Spinal cord (tissue), 10 donors: Measurements from ENCODE around the gene PRKCE. TPM values are rescaled to one million over a fixed set of nuclear protein-coding genes. Genes with fewer than 3 reads are reported as not detected.

Source experiments
- DNase-seq, 6 donors: peaks; one replicate each; pipeline versions ENCODE4 v3.0.0 to v3.0.0-alpha.2; 2013 to 2015; ENCODE audit warnings: low spot score in 6 of 6, low read depth in 4 of 6
- H3K27ac ChIP-seq: one replicate; pipeline ENCODE4 v1.5.1; 2013; ENCODE audit warnings: low read depth, low read length, control low read depth
- H3K27me3 ChIP-seq: one replicate; pipeline ENCODE4 v1.6.1; 2013; ENCODE audit warnings: low read length; ENCODE audit not compliant: control insufficient read depth, insufficient read depth
- H3K36me3 ChIP-seq: one replicate; pipeline ENCODE4 v1.6.1; 2013; ENCODE audit warnings: low read length; ENCODE audit not compliant: control insufficient read depth, insufficient read depth
- H3K4me1 ChIP-seq: one replicate; pipeline ENCODE4 v1.6.1; 2013; ENCODE audit warnings: low read length; ENCODE audit not compliant: control insufficient read depth, insufficient read depth
- H3K4me3 ChIP-seq: one replicate; pipeline ENCODE4 v1.5.1; 2013; ENCODE audit warnings: low read depth, low read length, control low read depth
- H3K9me3 ChIP-seq: one replicate; pipeline ENCODE4 v1.6.1; 2013; ENCODE audit warnings: low read length; ENCODE audit not compliant: control insufficient read depth, insufficient read depth
- WGBS: methylation state at CpG from one replicate; pipeline ENCODE4 v1.1.5; 2013; ENCODE audit warnings: missing lambda C conversion rate; ENCODE audit not compliant: insufficient coverage; 5-methylcytosine and 5-hydroxymethylcytosine counted together
- polyA plus RNA-seq, 2 donors: library from polyadenylated mRNA; unstranded; fragments of 120-200 nt; gene quantifications; one replicate each; pipeline ENCODE4 v1.2.1, GENCODE V29; 2013; ENCODE audit not compliant: insufficient read length in 2 of 2
- total RNA-seq, 2 donors: library from RNA; depleted of rRNA in 1 of 2; stranded (reverse); fragments of 120-200 nt in 1 of 2; fragments of >200 nt in 1 of 2; gene quantifications; one replicate each; pipeline versions ENCODE4 v1.2.3 to v1.2.4, GENCODE V29; 2013 to 2014
- donor health status: healthy.

PRKCE gene
- total and polyA plus RNA-seq, 4 donors = 22.9 to 48.5 (median 37.4) TPM

DNA sequence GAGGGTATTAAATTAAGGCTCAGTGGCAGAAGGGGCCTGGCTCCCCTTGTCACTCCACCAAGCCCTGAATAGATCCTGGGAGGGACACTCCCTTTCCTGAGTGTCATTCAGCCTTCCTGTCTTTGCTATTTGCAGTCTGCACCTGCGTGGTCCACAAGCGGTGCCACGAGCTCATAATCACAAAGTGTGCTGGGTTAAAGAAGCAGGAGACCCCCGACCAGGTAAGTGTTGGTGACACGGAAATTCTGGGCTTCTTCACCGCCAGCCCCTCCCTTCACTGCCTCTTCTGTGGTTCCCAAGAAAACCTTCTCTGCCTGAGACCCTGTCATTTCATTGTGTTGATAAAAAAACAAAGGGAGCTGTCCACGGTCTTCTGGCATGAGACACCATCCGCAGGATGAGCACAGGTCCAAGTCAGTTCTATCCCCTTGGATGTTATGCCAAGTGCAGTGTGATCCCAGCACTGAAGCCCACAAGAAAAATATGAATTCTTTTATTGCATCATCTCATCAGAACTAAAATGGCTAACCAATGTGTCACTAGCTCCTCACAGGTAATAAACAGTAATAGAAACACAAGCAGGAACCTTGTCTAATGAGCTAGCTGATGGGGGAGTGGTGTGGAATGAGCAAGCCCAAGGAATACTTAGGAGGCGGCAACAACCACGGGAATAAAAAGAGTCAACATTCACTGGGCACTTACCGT, 328.8 kb downstream of the PRKCE start:
- 88% methylated on average over 6 of the region's 11 CpGs for WGBS
- no peak overlapping the region for H3K4me3 ChIP-seq

DNA sequence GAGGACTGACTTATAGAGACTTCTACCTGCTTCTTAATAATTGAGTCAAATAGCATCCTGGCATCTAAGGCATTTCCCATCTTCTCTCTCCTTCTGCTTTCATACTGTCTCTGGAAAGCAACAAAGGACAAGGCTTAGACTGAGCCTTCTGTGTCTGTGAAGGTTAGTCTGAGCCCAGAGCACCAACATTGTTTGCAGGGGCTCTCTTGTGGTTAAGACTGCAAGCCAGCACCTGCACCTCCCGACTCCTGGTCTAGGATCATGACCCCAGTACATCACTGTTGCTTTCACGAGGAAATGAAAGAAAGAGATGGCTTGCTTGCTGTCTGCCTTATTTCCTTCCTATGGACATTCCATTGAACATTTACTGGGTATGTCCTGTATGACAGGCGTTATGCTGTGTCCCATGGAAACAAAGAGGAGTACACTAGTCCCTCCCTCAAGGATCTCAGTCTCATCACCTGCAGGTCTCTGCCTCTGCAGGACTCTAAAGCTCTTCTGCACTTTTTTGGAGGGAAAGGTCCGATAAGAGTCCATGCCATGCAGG, 330.0 kb downstream of the PRKCE start:
- Histone ChIP-seq H3K4me3 (no peak overlapping the region), H3K36me3 (peaks cover 17% of the 10 kb centered on the region), H3K27ac (no peak overlapping the region), H3K9me3 (no peaks in the 10 kb centered on the region), H3K27me3 (no peaks in the 10 kb centered on the region), H3K4me1 (peaks cover 2% of the 10 kb centered on the region)
- WGBS = 88% methylated on average over 4 of the region's 4 CpGs
- no peak for DNase-seq

More for the DNA sequence above, 328.8 kb downstream of the PRKCE start:
- H3K27me3 ChIP-seq = no peaks in the 10 kb centered on the region
- no peak for DNase-seq
- peaks cover 13% of the 10 kb centered on the region for H3K36me3 ChIP-seq
- H3K4me1 ChIP-seq = peaks cover 2% of the 10 kb centered on the region
- H3K27ac ChIP-seq = no peak overlapping the region
- H3K9me3 ChIP-seq = no peaks in the 10 kb centered on the region

DNA sequence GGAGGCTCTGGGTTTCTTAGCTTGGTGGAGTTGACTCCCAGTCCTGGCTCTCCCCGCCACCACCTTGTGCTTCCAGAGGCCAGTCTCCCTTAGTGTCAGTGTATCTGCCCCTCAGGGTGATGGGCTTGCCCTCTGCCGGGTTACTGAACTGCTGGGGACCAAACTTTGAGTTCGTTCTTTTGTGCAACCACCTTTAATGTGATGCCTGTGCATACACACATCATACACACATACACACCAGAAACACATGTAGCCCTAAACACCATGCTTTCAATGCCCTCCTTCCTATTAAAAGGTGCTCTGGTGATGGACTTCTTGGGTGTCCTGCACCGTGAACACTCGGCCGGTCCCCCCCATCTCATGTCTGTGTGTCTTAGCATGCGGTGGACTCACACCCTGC, 330.6 kb downstream of the PRKCE start:
- WGBS = 96% methylated on average over 7 of the region's 7 CpGs
- Histone ChIP-seq H3K4me3 (no peak overlapping the region), H3K27me3 (no peaks in the 10 kb centered on the region), H3K27ac (no peak overlapping the region), H3K36me3 (peaks cover 17% of the 10 kb centered on the region), H3K4me1 (peaks cover 4% of the 10 kb centered on the region), H3K9me3 (no peaks in the 10 kb centered on the region)
- DNase-seq = no peak

DNA sequence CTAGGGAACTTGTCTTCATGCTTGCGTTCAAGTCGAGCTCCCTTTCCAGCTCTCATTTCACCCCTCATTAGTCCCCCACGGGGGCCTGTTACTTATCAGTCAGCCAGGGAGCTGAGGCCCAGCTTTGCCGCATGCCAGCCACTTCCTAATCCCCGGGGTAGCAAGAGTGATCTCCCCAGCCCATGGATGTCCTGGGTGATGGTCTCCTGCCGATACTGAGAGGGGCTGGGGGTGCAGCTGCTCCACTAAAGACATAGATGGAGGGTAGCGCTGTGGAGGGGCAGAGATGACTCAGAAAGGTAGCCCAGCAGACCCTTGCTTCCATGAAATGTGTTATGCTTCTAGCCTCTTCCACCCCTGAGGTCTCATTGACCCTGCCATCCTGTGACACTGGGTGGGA, 331.7 kb downstream of the PRKCE start:
- H3K4me1 ChIP-seq = peaks cover 9% of the 10 kb centered on the region
- WGBS = 91% methylated on average over 5 of the region's 7 CpGs
- H3K36me3 ChIP-seq = peaks cover 18% of the 10 kb centered on the region
- H3K4me3 ChIP-seq = no peak overlapping the region
- no peak overlapping the region for H3K27ac ChIP-seq
- H3K27me3 ChIP-seq = no peaks in the 10 kb centered on the region
- no peaks in the 10 kb centered on the region for H3K9me3 ChIP-seq
- DNase-seq = no peak

DNA sequence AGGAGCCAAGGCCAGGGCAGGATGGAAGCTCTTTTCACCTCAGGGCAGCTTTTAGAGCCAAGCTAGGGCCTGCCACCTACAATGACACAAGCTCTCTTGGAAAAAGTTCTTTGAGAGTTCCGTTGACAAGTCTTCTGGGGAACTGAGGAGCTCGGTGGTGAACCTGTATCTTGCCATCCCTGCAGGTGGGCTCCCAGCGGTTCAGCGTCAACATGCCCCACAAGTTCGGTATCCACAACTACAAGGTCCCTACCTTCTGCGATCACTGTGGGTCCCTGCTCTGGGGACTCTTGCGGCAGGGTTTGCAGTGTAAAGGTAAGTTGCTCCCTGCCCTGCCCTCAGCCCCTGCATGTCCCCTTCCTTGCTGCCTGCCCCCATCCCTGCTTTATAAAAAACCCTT, 332.9 kb downstream of the PRKCE start:
- Histone ChIP-seq H3K4me1 (peaks cover 9% of the 10 kb centered on the region), H3K36me3 (peaks cover 18% of the 10 kb centered on the region), H3K27ac (no peak overlapping the region), H3K4me3 (no peak overlapping the region), H3K27me3 (no peaks in the 10 kb centered on the region), H3K9me3 (no peaks in the 10 kb centered on the region)
- DNase-seq = no peak
- WGBS = 98% methylated on average over 6 of the region's 7 CpGs

DNA sequence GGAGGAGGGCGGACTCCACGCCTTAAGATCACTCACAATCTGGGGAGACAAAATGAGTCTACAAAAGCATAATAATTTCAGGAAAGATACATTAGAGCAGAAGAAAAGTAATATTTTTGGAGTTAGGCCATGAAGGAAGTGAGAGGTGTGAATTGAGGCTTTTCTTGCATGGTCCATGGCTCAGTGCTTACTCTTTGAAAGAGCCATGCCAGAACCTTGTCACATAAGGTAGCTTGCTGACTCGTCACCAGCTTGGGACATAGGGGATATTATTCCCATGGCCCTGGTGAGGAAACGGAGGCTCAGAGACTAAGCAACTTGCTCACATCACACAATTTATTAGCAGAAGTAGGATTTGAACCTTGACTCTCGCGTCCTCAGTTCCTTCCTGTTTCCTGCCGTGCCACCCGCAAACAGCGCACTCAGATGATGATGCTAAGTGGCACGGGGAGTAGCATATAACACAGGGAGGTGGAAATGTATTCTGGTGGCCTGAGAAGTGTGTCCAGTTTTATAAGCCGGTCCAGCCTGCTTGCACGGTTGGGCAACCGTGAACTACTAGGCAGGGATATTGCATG, 333.5 kb downstream of the PRKCE start:
- Histone ChIP-seq H3K27me3 (no peaks in the 10 kb centered on the region), H3K4me1 (peaks cover 7% of the 10 kb centered on the region), H3K36me3 (peaks cover 19% of the 10 kb centered on the region), H3K4me3 (no peak overlapping the region), H3K9me3 (no peaks in the 10 kb centered on the region), H3K27ac (no peak overlapping the region)
- DNase-seq = no peak
- WGBS = 97% methylated on average over 8 of the region's 13 CpGs

DNA sequence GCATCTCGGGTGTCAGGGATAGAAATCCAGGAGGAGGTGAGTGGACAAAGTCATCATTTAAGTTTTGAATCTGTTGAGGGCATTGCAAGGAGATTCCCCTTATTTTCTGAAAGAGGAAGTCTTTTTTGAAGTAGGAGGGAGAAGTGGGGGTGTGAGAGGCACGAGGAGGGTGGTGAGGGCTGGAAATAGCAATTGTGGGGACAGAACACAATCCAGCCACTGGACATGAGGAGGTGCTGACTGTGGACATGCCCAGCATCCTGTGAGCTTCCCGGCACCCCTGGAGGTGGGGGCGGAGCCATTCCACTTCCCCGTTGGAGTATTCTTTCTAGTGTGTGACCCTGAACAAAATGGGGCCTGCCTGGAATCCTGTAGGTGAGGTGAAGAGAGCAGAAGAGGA, 335.0 kb downstream of the PRKCE start:
- Histone ChIP-seq H3K9me3 (no peaks in the 10 kb centered on the region), H3K4me3 (no peak overlapping the region), H3K27ac (no peak overlapping the region), H3K4me1 (peaks cover 7% of the 10 kb centered on the region), H3K27me3 (no peaks in the 10 kb centered on the region), H3K36me3 (peaks cover 23% of the 10 kb centered on the region)
- DNase-seq = no peak
- 48% methylated on average over 5 of the region's 5 CpGs for WGBS

DNA sequence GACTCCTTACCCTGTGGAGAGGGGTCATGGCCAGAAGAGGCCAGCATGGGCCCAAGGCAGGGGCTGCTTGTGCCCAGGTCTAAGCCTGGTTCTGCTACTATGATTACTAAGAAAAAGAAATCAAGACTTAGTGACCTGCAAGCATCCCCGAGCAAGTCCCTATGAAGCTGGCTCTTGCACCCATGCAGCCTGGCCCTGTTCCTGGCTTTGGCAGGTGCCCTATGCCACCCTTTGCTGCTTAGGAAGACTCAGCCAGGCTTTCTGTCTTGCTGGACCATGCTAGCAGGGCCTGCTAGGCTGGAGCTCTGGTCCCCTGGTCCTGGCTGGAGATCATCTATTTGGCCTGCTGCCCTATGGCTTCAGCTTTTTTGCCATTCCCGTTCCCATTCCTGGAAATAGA, 336.4 kb downstream of the PRKCE start:
- H3K9me3 ChIP-seq = no peaks in the 10 kb centered on the region
- H3K27me3 ChIP-seq = no peaks in the 10 kb centered on the region
- H3K4me1 ChIP-seq = peaks cover 15% of the 10 kb centered on the region
- H3K27ac ChIP-seq = no peak overlapping the region
- WGBS = 88% methylated on average over 2 of the region's 2 CpGs
- H3K4me3 ChIP-seq = no peak overlapping the region
- no peak for DNase-seq
- H3K36me3 ChIP-seq = peaks cover 23% of the 10 kb centered on the region

DNA sequence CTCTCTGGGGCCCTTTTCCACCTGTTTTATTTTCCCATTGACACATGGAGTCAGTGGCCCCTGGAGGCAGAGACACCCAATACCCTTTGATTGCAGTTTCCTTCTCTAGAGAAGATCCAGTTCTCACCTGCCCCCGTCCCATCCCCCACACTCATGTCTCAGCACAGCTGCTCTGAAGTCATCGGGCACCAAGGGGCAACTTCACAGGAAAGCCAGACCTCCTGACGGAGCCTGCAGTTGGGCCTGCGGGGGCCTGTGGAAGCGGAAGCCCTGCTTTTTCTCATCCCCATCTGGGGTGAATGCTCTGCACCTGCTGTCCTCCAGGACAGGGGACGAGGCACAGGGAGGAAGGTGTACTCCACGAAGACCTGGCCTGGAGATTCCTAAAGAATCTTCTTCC, 337.4 kb downstream of the PRKCE start:
- Histone ChIP-seq H3K4me1 (peaks cover 15% of the 10 kb centered on the region), H3K36me3 (peaks cover 21% of the 10 kb centered on the region), H3K27me3 (no peaks in the 10 kb centered on the region), H3K9me3 (no peaks in the 10 kb centered on the region), H3K27ac (no peak overlapping the region), H3K4me3 (no peak overlapping the region)
- WGBS = 89% methylated on average over 7 of the region's 7 CpGs
- no peak for DNase-seq

DNA sequence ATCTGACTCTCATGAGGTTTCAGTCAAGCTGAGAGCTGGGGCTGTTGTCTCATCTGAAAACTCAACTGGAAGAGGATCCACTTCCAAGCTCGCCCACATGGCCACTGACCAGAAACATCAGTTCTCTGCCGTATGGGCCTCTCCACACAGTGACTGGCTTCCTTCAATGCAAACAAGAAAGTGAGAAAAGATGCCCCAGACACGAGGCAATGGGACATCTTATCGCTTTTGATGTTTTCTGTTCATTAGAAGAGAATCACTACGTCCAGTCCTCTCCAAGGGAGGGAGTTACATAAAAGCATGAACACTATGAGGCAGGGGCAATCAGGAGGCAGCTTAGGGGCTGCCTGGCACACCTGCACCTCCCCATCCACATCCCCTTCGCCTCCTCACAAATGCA, 338.7 kb downstream of the PRKCE start:
- peaks cover 13% of the 10 kb centered on the region for H3K36me3 ChIP-seq
- H3K4me1 ChIP-seq = peaks cover 15% of the 10 kb centered on the region
- DNase-seq = no peak
- H3K27me3 ChIP-seq = no peaks in the 10 kb centered on the region
- WGBS = 82% methylated on average over 4 of the region's 6 CpGs
- H3K4me3 ChIP-seq = no peak overlapping the region
- no peaks in the 10 kb centered on the region for H3K9me3 ChIP-seq
- H3K27ac ChIP-seq = no peak overlapping the region
